HepG2 (cell line): ENCODE results near the gene VPS18. TPM values are rescaled to one million over a fixed set of nuclear protein-coding genes. Genes with fewer than 3 reads are reported as not detected.

Experiments used
- BHLHE40 ChIP-seq: IDR thresholded peaks from 2 replicates; pipeline ENCODE4 v1.6.1; 2011; ENCODE audit warnings: low read length, improper control_type of control experiment
- GPN1 ChIP-seq: sonication (generic); formaldehyde crosslinking; IDR thresholded peaks from 2 replicates; pipeline ENCODE4 v1.5.1; 2020; ENCODE audit warnings: missing genetic modification reagents, borderline replicate concordance
- MEIS1 ChIP-seq: sonication (generic); formaldehyde crosslinking; IDR thresholded peaks from 2 replicates; pipeline ENCODE4 v1.9.0; 2021; ENCODE audit warnings: mild to moderate bottlenecking, missing genetic modification reagents, moderate library complexity, borderline replicate concordance
- SPEN ChIP-seq: sonication (generic); formaldehyde crosslinking; IDR thresholded peaks from 2 replicates; pipeline ENCODE4 v1.5.1; 2020; ENCODE audit warnings: low read depth, mild to moderate bottlenecking, missing genetic modification reagents
- TEAD3 ChIP-seq: optimal IDR thresholded peaks from 2 replicates; pipeline ENCODE3; 2016; ENCODE audit warnings: borderline replicate concordance
- THAP11 ChIP-seq: IDR thresholded peaks from 2 replicates; pipeline ENCODE4 v1.6.1; 2016; ENCODE audit warnings: missing biosample characterization, missing genetic modification reagents
- ZNF484 ChIP-seq: sonication (generic); formaldehyde crosslinking; IDR thresholded peaks from 2 replicates; pipeline ENCODE4 v1.5.1; 2020; ENCODE audit warnings: mild to moderate bottlenecking, low read depth, missing genetic modification reagents, borderline replicate concordance
- polyA plus RNA-seq, 8 experiments: library from polyadenylated mRNA; depleted of rRNA in 3 of 8; stranded (reverse) in 7 of 8; unstranded in 1 of 8; fragments of >200 nt; fragmentation: Illumina TruSeq in 4 of 8; extraction: Trizol in 4 of 8; gene quantifications; 2 replicates each; pipeline versions ENCODE4 v1.2.1 to v1.2.3, GENCODE V29; 2011 to 2016; ENCODE audit warnings: low read depth in 4 of 8, missing spikeins in 1 of 8, mixed read lengths in 1 of 8; ENCODE audit not compliant: insufficient read depth in 1 of 8
- total RNA-seq, 5 experiments: library from RNA; depleted of rRNA; stranded (reverse); fragments of >200 nt; fragmentation: Illumina TruSeq; extraction: Trizol; gene quantifications; 2 replicates each; pipeline ENCODE4 v1.2.3, GENCODE V29; 2016; ENCODE audit warnings: low read depth in 1 of 5
- TF ChIP-seq, protein P1 (sequence below): sonication (generic); formaldehyde crosslinking; IDR thresholded peaks from 2 replicates; pipeline ENCODE4 v1.9.0; 2021; ENCODE audit warnings: mild to moderate bottlenecking, missing genetic modification reagents
- TF ChIP-seq, protein P2 (sequence below): IDR thresholded peaks from 2 replicates; pipeline ENCODE4 v1.4.0; 2020; ENCODE audit warnings: mild to moderate bottlenecking, missing genetic modification reagents
- TF ChIP-seq, protein P3 (sequence below): sonication (generic); formaldehyde crosslinking; conservative IDR thresholded peaks from 2 replicates; pipeline ENCODE4 v1.4.0; 2020; ENCODE audit warnings: mild to moderate bottlenecking, missing genetic modification reagents, moderate library complexity
- TF ChIP-seq, protein P4 (sequence below): sonication (generic); formaldehyde crosslinking; IDR thresholded peaks from 2 replicates; pipeline ENCODE4 v1.9.0; 2022; ENCODE audit warnings: missing genetic modification reagents, mild to moderate bottlenecking, borderline replicate concordance

The VPS18 gene
- total and polyA plus RNA-seq, 2 of the 13 experiments (the other 11 are each of a cell fraction or from before 2014, with no cell fraction given), result 5.8 to 17.0 TPM

DNA sequence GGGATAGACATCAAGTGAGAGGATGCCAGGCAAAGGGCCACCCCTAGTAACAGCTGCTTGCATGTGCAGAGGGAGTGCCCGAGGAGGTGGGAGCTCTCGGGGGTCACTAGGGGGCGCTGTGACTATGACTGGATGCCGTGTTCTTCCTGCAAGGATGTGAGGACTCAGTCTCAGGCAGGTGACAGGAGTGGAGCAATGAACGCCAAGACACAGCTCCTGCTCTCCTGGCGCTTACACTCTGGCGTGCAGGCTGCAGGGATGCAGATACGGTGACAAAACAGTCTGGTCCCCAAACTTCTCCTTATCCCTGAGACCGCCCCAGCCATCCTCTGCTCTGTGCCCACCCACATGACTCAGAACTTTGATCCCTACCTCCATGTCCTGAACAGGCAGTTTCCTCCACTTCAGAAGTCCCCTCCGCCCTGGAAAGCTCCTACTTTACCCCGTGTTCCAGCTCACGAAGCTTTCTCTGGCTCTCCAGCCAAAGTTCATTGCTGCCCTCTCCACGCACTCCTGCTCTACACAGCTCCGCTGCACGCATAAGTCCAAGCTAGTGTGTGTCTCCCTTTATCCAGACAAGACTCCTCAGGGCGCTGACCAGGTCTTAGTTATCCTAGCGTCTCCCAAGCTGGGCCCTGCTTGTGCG is 34.9 kb upstream of the VPS18 start (continued):
- no peak for TF ChIP-seq GPN1 (CRISPR knock-in tag)
- TF ChIP-seq, protein P1, sequence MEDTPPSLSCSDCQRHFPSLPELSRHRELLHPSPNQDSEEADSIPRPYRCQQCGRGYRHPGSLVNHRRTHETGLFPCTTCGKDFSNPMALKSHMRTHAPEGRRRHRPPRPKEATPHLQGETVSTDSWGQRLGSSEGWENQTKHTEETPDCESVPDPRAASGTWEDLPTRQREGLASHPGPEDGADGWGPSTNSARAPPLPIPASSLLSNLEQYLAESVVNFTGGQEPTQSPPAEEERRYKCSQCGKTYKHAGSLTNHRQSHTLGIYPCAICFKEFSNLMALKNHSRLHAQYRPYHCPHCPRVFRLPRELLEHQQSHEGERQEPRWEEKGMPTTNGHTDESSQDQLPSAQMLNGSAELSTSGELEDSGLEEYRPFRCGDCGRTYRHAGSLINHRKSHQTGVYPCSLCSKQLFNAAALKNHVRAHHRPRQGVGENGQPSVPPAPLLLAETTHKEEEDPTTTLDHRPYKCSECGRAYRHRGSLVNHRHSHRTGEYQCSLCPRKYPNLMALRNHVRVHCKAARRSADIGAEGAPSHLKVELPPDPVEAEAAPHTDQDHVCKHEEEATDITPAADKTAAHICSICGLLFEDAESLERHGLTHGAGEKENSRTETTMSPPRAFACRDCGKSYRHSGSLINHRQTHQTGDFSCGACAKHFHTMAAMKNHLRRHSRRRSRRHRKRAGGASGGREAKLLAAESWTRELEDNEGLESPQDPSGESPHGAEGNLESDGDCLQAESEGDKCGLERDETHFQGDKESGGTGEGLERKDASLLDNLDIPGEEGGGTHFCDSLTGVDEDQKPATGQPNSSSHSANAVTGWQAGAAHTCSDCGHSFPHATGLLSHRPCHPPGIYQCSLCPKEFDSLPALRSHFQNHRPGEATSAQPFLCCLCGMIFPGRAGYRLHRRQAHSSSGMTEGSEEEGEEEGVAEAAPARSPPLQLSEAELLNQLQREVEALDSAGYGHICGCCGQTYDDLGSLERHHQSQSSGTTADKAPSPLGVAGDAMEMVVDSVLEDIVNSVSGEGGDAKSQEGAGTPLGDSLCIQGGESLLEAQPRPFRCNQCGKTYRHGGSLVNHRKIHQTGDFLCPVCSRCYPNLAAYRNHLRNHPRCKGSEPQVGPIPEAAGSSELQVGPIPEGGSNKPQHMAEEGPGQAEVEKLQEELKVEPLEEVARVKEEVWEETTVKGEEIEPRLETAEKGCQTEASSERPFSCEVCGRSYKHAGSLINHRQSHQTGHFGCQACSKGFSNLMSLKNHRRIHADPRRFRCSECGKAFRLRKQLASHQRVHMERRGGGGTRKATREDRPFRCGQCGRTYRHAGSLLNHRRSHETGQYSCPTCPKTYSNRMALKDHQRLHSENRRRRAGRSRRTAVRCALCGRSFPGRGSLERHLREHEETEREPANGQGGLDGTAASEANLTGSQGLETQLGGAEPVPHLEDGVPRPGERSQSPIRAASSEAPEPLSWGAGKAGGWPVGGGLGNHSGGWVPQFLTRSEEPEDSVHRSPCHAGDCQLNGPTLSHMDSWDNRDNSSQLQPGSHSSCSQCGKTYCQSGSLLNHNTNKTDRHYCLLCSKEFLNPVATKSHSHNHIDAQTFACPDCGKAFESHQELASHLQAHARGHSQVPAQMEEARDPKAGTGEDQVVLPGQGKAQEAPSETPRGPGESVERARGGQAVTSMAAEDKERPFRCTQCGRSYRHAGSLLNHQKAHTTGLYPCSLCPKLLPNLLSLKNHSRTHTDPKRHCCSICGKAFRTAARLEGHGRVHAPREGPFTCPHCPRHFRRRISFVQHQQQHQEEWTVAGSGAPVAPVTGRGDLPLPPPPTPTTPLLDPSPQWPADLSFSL (CRISPR knock-in tag), result 0 out of 2 replicates have a peak, but pooled peaks have one; percentile 31
- TF ChIP-seq, protein P2, sequence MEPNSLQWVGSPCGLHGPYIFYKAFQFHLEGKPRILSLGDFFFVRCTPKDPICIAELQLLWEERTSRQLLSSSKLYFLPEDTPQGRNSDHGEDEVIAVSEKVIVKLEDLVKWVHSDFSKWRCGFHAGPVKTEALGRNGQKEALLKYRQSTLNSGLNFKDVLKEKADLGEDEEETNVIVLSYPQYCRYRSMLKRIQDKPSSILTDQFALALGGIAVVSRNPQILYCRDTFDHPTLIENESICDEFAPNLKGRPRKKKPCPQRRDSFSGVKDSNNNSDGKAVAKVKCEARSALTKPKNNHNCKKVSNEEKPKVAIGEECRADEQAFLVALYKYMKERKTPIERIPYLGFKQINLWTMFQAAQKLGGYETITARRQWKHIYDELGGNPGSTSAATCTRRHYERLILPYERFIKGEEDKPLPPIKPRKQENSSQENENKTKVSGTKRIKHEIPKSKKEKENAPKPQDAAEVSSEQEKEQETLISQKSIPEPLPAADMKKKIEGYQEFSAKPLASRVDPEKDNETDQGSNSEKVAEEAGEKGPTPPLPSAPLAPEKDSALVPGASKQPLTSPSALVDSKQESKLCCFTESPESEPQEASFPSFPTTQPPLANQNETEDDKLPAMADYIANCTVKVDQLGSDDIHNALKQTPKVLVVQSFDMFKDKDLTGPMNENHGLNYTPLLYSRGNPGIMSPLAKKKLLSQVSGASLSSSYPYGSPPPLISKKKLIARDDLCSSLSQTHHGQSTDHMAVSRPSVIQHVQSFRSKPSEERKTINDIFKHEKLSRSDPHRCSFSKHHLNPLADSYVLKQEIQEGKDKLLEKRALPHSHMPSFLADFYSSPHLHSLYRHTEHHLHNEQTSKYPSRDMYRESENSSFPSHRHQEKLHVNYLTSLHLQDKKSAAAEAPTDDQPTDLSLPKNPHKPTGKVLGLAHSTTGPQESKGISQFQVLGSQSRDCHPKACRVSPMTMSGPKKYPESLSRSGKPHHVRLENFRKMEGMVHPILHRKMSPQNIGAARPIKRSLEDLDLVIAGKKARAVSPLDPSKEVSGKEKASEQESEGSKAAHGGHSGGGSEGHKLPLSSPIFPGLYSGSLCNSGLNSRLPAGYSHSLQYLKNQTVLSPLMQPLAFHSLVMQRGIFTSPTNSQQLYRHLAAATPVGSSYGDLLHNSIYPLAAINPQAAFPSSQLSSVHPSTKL (CRISPR knock-in tag), result 0 out of 2 replicates have a peak, but pooled peaks have one; percentile 18
- TF ChIP-seq, protein P3, sequence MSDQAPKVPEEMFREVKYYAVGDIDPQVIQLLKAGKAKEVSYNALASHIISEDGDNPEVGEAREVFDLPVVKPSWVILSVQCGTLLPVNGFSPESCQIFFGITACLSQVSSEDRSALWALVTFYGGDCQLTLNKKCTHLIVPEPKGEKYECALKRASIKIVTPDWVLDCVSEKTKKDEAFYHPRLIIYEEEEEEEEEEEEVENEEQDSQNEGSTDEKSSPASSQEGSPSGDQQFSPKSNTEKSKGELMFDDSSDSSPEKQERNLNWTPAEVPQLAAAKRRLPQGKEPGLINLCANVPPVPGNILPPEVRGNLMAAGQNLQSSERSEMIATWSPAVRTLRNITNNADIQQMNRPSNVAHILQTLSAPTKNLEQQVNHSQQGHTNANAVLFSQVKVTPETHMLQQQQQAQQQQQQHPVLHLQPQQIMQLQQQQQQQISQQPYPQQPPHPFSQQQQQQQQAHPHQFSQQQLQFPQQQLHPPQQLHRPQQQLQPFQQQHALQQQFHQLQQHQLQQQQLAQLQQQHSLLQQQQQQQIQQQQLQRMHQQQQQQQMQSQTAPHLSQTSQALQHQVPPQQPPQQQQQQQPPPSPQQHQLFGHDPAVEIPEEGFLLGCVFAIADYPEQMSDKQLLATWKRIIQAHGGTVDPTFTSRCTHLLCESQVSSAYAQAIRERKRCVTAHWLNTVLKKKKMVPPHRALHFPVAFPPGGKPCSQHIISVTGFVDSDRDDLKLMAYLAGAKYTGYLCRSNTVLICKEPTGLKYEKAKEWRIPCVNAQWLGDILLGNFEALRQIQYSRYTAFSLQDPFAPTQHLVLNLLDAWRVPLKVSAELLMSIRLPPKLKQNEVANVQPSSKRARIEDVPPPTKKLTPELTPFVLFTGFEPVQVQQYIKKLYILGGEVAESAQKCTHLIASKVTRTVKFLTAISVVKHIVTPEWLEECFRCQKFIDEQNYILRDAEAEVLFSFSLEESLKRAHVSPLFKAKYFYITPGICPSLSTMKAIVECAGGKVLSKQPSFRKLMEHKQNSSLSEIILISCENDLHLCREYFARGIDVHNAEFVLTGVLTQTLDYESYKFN (CRISPR knock-in tag), result 0 out of 2 replicates have a peak, but pooled peaks have one; percentile 13
- TF ChIP-seq MEIS1 (CRISPR knock-in tag), result no peak
- TF ChIP-seq ZNF484 (CRISPR knock-in tag), result no peak
- TF ChIP-seq SPEN (CRISPR knock-in tag), result 0 out of 2 replicates have a peak, but pooled peaks have one; percentile 13
- TF ChIP-seq TEAD3 (CRISPR knock-in tag), result peak; percentile 39
- 0 out of 2 replicates have a peak, but pooled peaks have one; percentile 11 for TF ChIP-seq THAP11 (CRISPR knock-in tag)
- peak; percentile 43; the same call in 1 of the 2 replicates for TF ChIP-seq BHLHE40
- TF ChIP-seq, protein P4, sequence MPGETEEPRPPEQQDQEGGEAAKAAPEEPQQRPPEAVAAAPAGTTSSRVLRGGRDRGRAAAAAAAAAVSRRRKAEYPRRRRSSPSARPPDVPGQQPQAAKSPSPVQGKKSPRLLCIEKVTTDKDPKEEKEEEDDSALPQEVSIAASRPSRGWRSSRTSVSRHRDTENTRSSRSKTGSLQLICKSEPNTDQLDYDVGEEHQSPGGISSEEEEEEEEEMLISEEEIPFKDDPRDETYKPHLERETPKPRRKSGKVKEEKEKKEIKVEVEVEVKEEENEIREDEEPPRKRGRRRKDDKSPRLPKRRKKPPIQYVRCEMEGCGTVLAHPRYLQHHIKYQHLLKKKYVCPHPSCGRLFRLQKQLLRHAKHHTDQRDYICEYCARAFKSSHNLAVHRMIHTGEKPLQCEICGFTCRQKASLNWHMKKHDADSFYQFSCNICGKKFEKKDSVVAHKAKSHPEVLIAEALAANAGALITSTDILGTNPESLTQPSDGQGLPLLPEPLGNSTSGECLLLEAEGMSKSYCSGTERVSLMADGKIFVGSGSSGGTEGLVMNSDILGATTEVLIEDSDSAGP, result peak; percentile 31; the same call in 1 of the 2 replicates
